Stimulated activated naive CD8-positive, alpha-beta T cell treated with anti-CD3 and anti-CD28 coated beads, Interleukin-15, amount 100 ng/mL, for 72 hours (primary cell): ENCODE results near the gene FOXP1.

Source experiments
- ATAC-seq: fragments of 150-1000 bp; cut with Tn5 transposase; 2 replicates; pipeline ENCODE4 v1.10.0; 2021; ENCODE audit warnings: mild to moderate bottlenecking, moderate library complexity
- DNase-seq, 2 donors: peaks; one replicate each; pipeline ENCODE4 v3.0.0; 2021 to 2022
- H3K27ac Mint-ChIP-seq, 2 donors: one replicate each; pipeline ENCODE4 v1.8.0; 2022; ENCODE audit warnings: mild to moderate bottlenecking in 2 of 2, mixed read lengths in 2 of 2, moderate library complexity in 2 of 2
- H3K27me3 Mint-ChIP-seq: one replicate; pipeline ENCODE4 v1.8.0; 2022; ENCODE audit warnings: mixed read lengths
- H3K4me1 Mint-ChIP-seq: one replicate; pipeline ENCODE4 v1.8.0; 2022; ENCODE audit warnings: mild to moderate bottlenecking, mixed read lengths
- H3K4me3 Mint-ChIP-seq, 2 donors: one replicate each; pipeline ENCODE4 v1.8.0; 2022; ENCODE audit warnings: mild to moderate bottlenecking in 2 of 2, mixed read lengths in 2 of 2, moderate library complexity in 1 of 2
- H3K9me3 Mint-ChIP-seq, 2 donors: one replicate each; pipeline ENCODE4 v1.8.0; 2022; ENCODE audit warnings: mixed read lengths in 2 of 2

Gene FOXP1

DNA sequence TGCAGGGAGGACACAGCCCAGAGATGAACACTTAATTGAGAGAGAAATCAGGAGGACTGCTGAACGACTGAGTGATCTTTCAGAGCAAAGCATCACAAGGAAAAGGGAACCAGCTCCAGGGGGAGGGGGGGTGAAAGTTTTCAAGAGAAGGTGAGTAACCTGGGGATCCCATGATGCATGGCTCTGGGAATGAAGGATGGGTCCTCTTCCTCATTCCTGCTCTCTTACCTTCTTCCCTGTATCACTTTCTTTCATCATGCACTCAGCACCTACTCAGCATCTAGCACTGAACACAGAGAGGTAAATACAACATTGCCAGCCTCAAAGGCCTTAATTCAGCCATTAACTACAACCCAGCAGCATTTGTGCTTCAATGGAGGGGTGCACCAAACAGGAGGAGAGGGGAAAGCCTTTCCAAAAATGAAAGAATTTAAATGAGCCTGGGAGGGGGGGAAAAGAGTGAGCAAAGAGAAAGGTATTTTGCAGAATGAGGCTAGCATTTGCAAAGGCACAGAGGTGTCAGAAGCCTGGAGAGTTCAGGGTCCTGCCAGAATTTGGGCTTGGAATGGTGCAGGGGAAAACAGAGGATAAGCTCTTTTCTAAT is 427.4 kb downstream of the FOXP1 start:
- no peaks in the 10 kb centered on the region for H3K27me3 Mint-ChIP-seq
- H3K4me1 Mint-ChIP-seq: peaks cover 95% of the 10 kb centered on the region
- H3K27ac Mint-ChIP-seq: peak overlapping the region in 1 of 2 donors; percentile 79
- ATAC-seq (no peak), DNase-seq (no peak)
- no peak overlapping the region for H3K4me3 Mint-ChIP-seq
- H3K9me3 Mint-ChIP-seq: peaks cover 5% of the 10 kb centered on the region in 2 donors

DNA sequence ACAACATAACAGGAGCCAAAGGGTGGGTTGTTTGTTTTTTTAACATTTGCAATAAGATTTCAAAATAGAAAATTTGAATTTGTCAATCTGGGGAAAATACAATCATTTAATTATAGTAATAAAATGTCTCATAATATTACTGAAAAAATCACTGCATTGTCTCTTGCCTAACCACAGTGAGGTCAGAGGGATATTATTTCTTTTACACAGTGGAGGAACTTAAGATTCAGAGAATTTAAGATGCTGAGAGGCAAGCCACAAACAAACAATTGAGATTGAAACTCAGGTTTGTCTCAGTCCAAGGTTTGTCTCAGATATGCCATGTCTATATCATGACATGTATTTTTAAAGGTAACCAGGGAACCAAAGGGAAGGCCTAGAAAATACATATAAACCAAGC is 428.7 kb downstream of the FOXP1 start:
- Mint-ChIP-seq H3K4me3 (no peak overlapping the region), H3K4me1 (peaks cover 95% of the 10 kb centered on the region), H3K27me3 (no peaks in the 10 kb centered on the region), H3K27ac (no peak overlapping the region), H3K9me3 (no peaks in the 10 kb centered on the region)
- no peak for DNase-seq
- ATAC-seq: peak; percentile 68

DNA sequence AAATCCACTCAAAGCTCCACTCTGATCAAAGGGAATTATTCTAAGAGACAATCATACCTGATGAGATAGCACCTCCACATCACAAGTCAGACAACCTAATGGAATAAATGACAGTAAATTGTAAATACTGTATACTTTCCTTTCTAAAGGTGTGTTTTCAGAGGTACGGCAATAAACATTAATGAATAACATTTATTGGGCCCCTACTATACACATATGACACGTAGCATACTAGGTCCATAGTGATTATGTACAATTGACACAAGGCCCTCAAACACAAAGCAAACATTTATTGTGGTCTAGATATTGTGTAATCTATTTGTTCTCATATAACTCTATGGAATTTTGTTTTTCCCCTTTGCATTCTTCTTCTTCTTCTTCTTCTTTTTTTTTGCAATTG is 429.8 kb downstream of the FOXP1 start:
- peaks cover 85% of the 10 kb centered on the region for H3K4me1 Mint-ChIP-seq
- H3K4me3 Mint-ChIP-seq: peak overlapping the region in 1 of 2 donors; percentile 10
- no peaks in the 10 kb centered on the region for H3K27me3 Mint-ChIP-seq
- H3K9me3 Mint-ChIP-seq: no peaks in the 10 kb centered on the region
- DNase-seq (no peak), ATAC-seq (no peak)
- peak overlapping the region in 1 of 2 donors; percentile 27 for H3K27ac Mint-ChIP-seq

DNA sequence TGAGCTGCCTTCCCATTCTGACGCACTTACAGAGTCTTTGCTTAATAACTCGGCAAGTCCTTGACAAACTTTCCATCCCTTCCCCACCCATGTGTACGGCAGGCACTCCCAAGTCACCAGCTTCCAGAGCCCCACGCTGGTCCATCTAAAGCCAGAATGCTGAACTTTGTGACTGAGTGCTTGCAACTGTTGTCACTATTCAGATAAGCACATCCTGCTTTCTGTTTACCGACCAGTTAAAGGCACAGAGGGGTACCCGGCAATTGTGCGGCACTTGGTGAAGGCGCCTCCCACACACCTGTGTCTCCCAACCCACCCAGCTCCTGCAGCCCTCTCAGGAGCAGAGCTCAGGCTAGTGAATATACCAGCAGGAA is 430.6 kb downstream of the FOXP1 start:
- no peak for ATAC-seq

DNA sequence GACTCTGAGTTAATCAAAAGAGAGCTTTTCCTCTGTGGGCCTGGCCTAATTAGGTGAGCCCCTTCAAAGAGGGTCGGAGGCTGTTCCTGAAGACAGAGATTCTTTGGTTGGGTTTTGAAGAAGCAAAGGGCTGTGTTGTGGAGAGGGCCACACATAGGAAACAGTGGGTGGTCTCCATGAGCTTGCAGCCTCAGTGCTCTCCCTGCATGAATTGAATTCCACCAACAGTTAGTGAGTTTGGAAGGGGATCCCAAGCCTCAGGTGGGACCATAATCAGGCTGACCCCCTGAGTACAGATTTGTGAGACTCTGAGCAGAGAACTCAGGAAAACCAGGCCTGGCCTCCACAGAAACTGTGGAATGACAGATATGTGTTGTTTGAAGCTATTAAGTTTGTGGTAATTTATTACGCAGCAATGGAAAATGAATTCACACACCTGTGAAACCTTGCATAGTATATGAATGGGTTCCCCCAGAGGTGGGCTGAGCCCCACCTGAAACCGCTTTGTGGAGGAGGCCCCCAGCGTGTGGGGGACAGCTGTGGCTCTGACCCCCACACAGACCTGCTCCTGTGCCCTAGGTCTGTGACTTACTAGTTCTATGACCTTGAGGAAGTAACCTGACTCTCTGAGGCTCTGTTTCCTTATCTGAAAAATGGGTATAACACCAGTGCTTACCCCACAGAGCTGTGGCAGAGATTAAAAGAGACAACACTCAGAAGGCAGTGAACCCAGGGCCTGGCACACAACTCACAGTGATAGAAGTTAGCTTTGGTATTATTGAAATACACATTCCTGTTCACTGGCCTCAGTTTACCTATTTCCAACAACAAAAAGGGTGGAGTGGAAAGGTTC is 431.3 kb downstream of the FOXP1 start:
- H3K4me1 Mint-ChIP-seq: peaks cover 74% of the 10 kb centered on the region
- H3K4me3 Mint-ChIP-seq: no peak overlapping the region
- H3K27ac Mint-ChIP-seq: no peak overlapping the region
- DNase-seq (no peak), ATAC-seq (peak; percentile 29)
- H3K27me3 Mint-ChIP-seq: no peaks in the 10 kb centered on the region
- no peaks in the 10 kb centered on the region for H3K9me3 Mint-ChIP-seq

More for the DNA sequence above, 430.6 kb downstream of the FOXP1 start:
- Mint-ChIP-seq H3K4me1 (peaks cover 77% of the 10 kb centered on the region), H3K27ac (peak overlapping the region in 1 of 2 donors; percentile 45), H3K4me3 (peak overlapping the region in 1 of 2 donors; percentile 24), H3K27me3 (no peaks in the 10 kb centered on the region), H3K9me3 (no peaks in the 10 kb centered on the region)
- no peak for DNase-seq

DNA sequence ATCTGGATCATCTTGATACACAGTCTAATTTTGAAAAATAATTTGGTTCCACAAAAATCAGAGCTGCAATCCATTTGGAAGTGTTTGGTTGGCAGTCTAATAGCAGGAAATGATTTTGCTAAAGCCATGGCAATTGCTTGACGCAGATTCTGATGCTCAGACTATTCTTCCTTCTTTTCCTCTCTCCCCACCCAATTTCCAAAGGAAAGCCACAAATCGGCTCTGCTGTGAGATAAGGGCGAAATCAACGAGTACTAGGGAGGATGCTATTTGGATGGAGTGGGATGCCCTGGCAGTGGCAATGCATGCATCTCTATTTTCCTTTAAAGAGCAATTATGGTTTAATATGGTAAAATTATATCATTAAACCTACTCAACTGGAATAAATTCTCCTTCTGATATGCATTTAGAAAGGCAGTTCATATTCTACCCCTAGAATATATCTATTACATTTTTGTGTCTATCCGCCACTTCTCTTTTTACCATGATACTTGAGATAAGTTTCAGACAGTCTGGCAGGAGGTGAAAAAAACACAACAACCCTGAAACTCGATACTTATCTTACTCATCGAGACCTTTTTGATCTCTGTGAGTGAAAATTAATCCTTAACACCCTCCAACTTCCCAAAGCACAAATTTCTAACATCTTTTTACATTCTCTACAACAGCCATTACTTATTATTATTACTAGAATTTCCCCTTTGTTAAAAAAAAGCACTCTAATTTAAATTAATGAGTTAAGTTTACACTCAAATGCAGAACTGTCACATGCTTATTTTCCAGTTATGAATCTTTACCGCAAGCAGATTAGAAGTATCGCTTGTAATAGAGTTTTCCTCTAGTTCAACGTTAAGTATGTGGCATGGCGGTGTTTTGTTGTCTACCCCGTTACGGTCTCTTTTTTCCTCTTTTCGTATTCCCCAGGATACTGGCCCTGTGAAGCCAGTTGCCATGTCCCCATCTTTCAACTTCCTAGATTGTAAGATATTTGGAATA is 433.3 kb downstream of the FOXP1 start:
- DNase-seq: no peak
- H3K27me3 Mint-ChIP-seq: no peaks in the 10 kb centered on the region
- ATAC-seq: peak; percentile 70
- H3K27ac Mint-ChIP-seq: peak overlapping the region; percentile 2 to 29
- no peaks in the 10 kb centered on the region for H3K9me3 Mint-ChIP-seq
- peaks cover 73% of the 10 kb centered on the region for H3K4me1 Mint-ChIP-seq
- H3K4me3 Mint-ChIP-seq: peak overlapping the region; percentile 3 to 9

DNA sequence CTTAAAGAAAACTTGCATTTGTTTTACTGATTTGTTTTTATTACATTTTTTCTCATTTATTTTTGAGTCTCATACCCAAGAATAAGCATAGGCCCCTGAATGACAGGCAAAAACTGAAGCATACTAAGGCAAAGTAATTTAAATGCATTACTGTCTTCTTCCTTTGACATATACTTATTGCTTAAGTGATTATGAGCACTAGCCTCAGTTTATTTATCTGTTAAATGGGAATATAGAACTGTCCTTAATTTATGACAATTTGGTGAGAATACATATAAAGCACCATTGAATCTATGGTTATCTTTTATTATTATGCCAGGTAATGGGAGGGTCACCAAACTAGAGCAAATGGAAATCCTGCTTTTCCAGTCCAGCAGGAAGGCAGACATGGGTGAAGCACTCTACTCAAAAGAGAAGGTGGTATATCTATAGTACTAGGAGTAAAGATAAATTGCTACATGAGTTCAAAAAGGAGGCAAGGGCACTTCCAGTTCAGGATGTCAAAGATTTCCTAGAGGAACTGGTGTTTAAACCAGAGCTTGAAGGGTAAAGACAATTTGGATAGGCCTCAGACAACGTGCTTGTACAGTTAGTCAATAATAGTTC is 435.0 kb downstream of the FOXP1 start:
- peaks cover 71% of the 10 kb centered on the region for H3K4me1 Mint-ChIP-seq
- no peak overlapping the region for H3K27ac Mint-ChIP-seq
- no peaks in the 10 kb centered on the region for H3K9me3 Mint-ChIP-seq
- H3K4me3 Mint-ChIP-seq: no peak overlapping the region
- ATAC-seq (no peak), DNase-seq (no peak)
- H3K27me3 Mint-ChIP-seq: no peaks in the 10 kb centered on the region

DNA sequence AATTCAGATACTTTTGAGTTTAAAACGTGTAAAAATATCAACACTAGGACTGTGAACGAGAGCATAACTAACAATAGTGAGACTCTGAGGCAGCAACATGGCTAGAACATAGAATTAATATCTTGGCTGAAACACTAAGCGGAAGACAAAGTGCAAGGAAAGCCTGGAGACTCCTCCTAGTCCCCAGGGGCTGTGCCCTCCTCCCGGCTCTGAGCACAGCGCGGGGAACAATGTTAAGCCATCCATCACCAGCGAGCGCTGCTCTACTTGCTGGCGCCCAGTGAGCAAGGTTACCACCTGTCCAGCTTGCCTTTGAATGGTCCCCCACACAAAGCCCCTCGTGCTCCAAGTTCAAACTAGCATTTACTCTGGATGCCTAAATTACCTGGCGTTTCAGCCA is 436.9 kb downstream of the FOXP1 start:
- ATAC-seq (no peak), DNase-seq (no peak)
- no peaks in the 10 kb centered on the region for H3K27me3 Mint-ChIP-seq
- peak overlapping the region in 1 of 2 donors; percentile 46 for H3K27ac Mint-ChIP-seq
- H3K4me3 Mint-ChIP-seq: no peak overlapping the region
- peaks cover 70% of the 10 kb centered on the region for H3K4me1 Mint-ChIP-seq
- peaks cover 0 to under 1% of the 10 kb centered on the region in 2 donors for H3K9me3 Mint-ChIP-seq

DNA sequence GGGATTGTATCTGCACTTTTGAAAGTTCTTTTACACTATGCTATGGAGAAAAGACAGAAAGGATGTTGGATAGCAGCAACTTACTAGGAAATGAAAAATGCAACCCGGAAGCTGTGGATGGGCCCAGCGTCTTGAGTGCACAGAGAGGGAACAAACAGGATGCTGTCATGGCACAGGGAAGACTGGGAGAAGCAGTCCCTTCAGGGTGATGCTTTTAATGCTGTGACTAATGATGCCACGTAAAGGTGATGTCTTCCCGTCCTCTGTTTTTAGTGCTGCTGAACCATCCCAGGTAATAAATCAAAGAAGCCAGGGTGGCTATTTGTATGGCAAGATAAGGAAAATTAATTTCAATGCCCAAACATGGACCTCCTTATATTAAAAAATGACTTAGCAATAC is 437.6 kb downstream of the FOXP1 start:
- peaks cover 71% of the 10 kb centered on the region for H3K4me1 Mint-ChIP-seq

DNA sequence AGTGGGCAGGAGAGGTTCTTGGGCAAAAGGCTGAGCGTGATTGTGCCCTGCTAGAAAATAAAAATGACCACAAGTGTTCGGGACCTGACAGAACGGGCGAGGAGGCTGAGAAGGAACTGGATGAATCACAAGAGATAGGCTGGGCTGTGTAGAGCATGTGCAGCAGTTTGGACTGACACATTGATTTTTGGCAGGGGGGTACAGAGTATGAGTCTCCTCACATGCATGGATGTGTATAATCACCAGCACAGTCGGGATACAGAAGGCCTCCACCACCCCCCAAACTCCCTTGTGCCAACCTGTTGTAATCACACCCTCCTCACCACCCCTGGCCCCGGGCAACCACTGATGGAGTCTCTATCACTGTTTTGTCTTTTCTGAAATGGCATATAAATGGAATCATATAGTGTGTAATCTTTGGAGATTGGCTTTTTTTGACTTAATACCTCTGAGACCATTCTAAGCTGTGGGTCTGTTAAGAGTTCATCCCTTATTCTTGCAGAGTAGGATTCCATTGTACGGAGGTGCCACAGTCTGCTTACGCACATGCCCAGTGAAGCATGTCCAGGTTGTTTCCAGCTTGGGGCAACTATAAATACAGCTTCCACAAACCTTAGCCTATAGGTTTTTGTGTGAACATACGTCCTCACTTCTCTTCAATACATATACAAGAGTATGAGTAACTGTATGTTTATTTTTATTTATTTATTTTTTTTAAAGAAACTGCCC is 438.8 kb downstream of the FOXP1 start:
- ATAC-seq (peak; percentile 70), DNase-seq (no peak)
- Mint-ChIP-seq H3K4me3 (no peak overlapping the region), H3K4me1 (peaks cover 66% of the 10 kb centered on the region), H3K27ac (peak overlapping the region in 1 of 2 donors; percentile 8), H3K9me3 (peaks cover 0 to 6% of the 10 kb centered on the region in 2 donors), H3K27me3 (no peaks in the 10 kb centered on the region)

More for the DNA sequence above, 437.6 kb downstream of the FOXP1 start:
- ATAC-seq: no peak
- H3K27me3 Mint-ChIP-seq: no peaks in the 10 kb centered on the region
- no peak overlapping the region for H3K4me3 Mint-ChIP-seq
- no peak for DNase-seq
- peaks cover 0 to 6% of the 10 kb centered on the region in 2 donors for H3K9me3 Mint-ChIP-seq
- H3K27ac Mint-ChIP-seq: peak overlapping the region; percentile 40 to 45

DNA sequence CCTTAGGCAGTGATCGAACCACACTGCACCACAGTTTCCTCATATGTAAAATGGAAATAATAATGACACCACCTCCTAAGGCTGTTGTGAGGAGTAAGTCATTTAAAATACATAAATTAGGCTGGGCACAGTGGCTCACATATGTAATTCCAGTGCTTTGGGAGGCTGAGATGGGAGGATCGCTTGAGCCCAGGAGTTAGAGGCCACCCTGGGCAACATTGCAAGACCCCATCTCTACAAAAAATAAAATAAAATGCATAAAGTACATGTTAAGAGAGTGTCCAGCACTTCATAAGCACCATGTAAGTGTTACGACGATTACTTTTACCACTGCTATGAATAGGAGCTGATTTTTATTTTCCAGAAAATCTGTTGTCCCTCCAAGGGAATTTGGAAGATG is 440.0 kb downstream of the FOXP1 start:
- peaks cover 75% of the 10 kb centered on the region for H3K4me1 Mint-ChIP-seq
- peaks cover 0 to 6% of the 10 kb centered on the region in 2 donors for H3K9me3 Mint-ChIP-seq
- ATAC-seq: no peak
- no peaks in the 10 kb centered on the region for H3K27me3 Mint-ChIP-seq
- no peak overlapping the region for H3K4me3 Mint-ChIP-seq
- H3K27ac Mint-ChIP-seq: peak overlapping the region in 1 of 2 donors; percentile 34
- DNase-seq: no peak

DNA sequence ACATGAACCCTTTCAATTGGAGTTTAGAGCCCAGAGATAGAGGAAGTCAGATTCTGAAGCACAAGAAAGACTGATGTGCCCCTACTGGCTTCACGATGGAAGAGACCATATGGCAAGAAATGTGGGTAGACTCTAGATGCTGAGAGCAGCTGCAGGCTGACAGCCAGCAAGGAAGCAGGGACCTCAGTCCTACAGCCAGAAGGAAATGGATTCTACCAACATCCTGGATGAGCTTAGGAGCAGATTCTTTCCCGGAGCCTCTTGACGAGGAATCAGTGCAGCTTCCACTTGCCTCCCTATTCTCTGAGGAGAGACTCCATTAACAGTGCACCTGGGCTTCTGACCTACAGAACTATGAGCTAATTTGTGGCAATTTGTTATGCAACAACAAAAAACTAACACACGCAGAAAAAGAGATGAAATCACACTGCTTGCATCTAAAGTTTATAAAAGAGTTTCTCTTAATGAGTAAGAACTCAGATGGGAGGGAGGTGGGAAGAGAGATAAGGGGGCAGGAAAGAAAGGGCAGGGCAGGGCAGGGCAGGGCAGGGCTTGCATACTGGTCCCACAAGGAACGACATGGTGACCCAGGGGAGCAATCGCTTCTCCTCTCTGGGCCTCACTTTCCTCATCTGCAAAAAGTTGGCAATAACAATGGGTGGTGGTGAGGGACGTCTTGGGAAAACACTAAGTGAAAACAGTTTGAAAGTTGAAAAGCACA is 440.9 kb downstream of the FOXP1 start:
- no peaks in the 10 kb centered on the region for H3K27me3 Mint-ChIP-seq
- DNase-seq (no peak), ATAC-seq (peak; percentile 66)
- H3K4me1 Mint-ChIP-seq: peaks cover 84% of the 10 kb centered on the region
- H3K27ac Mint-ChIP-seq: peak overlapping the region; percentile 19 to 43
- no peak overlapping the region for H3K4me3 Mint-ChIP-seq
- peaks cover 0 to 6% of the 10 kb centered on the region in 2 donors for H3K9me3 Mint-ChIP-seq

DNA sequence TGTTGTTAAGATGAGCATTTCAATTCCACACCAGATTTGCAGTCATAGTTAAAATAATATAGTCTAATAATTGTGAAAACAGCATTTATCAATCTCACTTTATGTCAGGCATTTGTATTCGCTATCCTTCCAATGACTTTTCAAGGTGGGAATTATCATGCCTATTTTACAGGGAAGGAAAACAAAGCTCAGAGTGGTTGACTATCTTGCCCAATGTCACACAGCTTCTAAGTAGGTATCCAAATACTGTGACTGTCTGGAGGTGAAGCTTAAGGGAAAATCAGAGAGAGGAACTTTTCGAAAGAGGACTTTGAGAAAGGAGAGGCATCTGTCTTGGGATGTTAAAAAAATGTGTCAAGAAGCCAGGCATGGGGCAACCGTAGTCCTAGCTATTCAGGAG is 443.1 kb downstream of the FOXP1 start:
- Mint-ChIP-seq H3K27ac (peak overlapping the region; percentile 5 to 56), H3K4me3 (no peak overlapping the region), H3K27me3 (no peaks in the 10 kb centered on the region), H3K9me3 (peaks cover 0 to 6% of the 10 kb centered on the region in 2 donors), H3K4me1 (peaks cover 85% of the 10 kb centered on the region)
- ATAC-seq (no peak), DNase-seq (no peak)

DNA sequence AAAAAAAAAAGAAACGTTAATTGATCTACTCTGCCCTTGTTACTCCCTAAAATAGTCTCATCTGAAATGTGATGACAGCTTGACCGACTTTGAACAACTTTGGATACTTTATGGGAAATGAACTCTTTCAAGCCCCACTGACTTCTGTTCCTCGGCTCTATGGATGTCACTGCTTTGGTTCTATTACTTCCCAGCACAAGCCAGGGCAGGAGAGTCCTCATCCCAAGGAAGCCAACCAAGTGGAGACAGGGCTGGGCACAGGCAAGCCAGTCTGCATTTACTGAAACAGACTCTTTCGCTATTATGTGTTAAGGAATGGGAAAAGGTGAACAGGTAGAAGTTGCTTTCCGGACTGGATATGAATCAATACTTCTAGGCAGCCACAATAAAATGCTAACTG is 444.0 kb downstream of the FOXP1 start:
- ATAC-seq (no peak), DNase-seq (no peak)
- no peaks in the 10 kb centered on the region for H3K27me3 Mint-ChIP-seq
- H3K4me3 Mint-ChIP-seq: no peak overlapping the region
- peaks cover 0 to 6% of the 10 kb centered on the region in 2 donors for H3K9me3 Mint-ChIP-seq
- H3K27ac Mint-ChIP-seq: peak overlapping the region in 1 of 2 donors; percentile 34
- H3K4me1 Mint-ChIP-seq: peaks cover 87% of the 10 kb centered on the region
